HG02884 (cell line): ENCODE measurements around the gene DMD.

ENCODE experiments used
- ATAC-seq: cut with Tn5 transposase; IDR thresholded peaks from one replicate; pipeline ENCODE4 v1.9.1; 2021; ENCODE audit warnings: mild to moderate bottlenecking, moderate library complexity; ENCODE audit not compliant: unreplicated experiment

Gene DMD

DNA sequence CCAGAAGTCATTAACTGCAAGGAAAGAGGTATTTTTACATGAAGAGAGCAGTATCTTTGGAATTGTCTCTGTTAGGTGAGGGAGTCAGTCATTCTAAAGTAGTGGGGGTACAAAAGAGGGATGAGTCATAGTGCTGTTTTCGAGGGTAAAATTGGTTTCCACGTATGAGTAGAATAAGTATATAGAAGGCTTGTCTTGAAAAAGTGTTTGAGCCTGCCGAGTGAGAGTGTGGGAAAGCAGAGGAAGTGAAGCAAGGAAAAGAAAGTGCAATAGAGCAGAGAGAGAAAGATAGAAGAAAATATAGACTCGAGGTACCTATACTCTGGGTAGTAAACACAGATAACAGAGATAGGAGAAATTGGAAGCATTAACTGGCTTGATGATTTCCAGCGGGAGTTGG lies 696.4 kb downstream of the DMD start:
- peak; percentile 99 for ATAC-seq

DNA sequence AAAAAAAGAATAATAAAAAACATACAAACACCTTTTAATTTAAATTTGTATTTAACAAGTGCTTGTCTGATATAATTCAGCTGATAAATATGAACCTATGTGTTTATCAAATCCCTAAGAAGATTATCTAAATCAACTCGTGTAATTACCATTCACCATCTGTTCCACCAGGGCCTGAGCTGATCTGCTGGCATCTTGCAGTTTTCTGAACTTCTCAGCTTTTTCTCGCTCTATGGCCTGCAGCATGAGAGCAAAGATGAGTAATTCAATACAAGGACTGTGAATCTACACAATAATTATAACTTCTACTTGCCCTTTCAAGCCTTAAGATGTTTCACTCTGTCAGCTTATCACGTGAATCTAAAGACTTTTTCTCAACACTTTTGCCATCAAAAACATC lies 709.7 kb downstream of the DMD start:
- ATAC-seq: no peak

DNA sequence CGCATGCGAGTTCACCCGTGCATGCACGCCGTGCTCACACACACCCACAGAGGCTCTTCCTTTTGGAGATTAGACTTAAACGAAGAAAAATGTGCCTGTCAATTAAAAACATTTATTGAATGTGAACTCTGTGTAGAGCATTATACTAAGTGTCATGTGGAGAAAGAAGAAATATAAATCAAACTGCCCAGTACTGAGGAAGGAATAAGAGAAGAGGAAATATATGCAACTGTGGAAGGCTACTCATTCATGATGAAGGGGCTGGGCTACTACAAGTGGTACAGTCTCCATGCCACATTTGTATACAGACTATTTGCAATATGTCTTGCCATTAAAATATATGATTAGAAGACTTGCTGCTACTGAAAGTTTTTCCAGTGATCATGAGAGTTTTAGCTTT lies 714.7 kb downstream of the DMD start:
- ATAC-seq: no peak

DNA sequence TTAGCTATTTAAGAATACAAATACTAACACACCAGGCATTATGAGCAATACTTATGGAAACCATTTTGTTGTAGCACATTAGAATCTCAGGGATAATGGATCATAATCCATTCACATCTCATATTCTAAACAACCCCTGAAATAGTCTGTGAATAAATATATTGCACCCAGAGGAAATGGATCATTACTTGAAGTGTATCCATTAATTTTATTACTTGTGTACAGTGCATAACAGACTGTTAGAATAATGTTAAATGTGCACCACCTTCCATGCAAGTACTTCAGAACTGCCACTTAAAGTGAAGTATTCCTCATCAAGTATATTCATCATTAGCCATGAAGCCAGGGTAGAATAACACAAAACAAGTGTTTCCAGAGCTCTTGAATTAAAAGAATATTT lies 715.5 kb downstream of the DMD start:
- no peak for ATAC-seq

DNA sequence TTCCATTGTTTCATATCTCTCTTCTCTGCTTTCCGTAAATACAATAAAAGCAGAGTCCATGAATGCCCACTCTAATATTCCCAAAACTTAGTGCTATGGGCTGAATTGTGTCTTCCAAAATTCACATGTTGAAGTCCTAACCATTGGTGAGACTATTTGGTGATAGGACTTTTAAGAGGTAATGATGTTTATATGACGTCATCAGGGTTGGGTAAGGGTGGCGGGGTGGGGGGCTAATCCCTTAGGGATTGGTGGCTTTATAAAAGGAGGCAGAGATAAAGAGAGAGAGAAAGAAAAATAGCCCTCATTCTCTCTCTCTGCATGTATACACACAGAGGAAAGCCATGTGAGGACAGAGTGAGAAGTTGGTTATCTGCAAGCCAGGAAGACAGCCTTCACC lies 722.2 kb downstream of the DMD start:
- ATAC-seq: no peak

DNA sequence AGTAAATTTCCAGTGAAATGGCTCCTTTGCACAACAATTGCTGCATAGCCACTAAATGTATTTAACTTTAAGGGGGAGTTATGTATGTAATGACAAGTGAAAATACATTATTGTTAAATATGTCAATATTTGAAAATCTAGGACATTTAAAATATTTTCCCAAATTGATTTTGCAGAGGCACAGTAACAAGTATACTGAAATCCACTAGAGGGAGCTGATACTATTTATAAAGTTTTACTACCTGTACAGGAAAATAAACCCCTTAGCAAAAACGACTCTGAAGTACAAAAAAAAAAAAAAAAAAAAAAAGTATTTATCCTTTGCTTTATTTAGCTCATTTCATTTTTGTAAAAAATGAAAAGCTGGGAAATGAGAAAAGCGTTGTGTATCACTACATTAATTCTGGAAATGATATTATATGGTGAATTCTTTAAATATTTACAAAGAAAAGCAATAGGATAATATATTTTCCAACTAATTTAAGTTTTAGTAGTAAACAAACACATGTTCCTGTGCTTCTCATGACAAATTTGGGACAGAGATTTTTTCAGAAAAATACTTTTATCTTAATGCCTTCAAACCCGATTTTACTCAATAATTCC lies 727.7 kb downstream of the DMD start:
- no peak for ATAC-seq

DNA sequence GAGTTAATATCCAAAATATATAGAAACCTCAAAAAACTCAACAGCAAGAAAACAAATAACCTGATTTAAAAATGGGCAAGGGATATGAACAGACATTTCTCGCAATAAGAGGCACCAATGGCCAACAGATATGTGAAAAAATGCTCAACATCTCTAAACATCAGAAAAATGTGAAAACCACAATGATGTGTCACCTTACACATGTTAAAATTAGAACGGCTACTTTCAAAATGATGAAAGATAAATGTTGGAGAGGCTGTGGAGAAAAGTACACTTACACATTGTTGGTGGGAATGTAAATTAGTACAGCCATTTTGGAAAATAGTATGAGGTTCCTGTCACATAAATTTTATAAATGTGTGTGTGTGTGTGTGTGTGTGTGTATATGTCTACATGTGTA lies 731.3 kb downstream of the DMD start:
- peak; percentile 45 for ATAC-seq

DNA sequence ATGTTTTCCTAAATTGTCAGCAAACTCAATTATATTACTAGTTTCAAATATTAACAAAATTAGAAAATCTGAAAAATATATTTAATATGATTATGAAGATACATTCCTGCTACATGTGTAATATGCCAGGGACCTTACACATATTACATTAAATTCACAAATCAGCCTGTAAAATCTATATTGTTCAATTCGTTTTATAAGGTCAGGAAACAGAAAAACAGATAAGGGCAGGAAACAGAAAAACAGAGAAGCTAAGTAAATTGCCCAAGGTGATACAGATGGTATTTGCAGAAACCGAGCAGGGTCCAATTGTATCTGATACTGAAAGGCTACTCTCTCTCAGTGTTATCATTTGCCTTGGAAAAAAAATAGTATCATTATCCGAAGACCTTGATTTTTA lies 739.0 kb downstream of the DMD start:
- ATAC-seq: no peak

DNA sequence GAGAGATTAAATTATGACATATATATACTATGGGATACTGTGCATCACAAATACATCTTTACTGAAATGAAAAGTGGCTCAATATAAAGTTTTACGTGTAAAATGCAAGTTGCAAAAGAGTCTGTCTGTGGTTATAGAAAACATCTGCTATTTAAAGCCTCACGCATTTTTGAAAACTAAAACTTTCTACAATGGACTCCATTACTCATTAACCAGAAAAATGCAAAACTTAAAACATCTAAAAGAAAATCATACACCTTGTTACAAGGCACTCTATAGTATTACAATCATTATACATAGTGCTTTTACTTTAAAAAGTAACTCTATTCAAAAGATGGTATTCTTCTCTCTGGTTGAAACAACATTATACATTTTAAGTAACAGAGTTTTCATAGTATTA lies 755.6 kb downstream of the DMD start:
- no peak for ATAC-seq

DNA sequence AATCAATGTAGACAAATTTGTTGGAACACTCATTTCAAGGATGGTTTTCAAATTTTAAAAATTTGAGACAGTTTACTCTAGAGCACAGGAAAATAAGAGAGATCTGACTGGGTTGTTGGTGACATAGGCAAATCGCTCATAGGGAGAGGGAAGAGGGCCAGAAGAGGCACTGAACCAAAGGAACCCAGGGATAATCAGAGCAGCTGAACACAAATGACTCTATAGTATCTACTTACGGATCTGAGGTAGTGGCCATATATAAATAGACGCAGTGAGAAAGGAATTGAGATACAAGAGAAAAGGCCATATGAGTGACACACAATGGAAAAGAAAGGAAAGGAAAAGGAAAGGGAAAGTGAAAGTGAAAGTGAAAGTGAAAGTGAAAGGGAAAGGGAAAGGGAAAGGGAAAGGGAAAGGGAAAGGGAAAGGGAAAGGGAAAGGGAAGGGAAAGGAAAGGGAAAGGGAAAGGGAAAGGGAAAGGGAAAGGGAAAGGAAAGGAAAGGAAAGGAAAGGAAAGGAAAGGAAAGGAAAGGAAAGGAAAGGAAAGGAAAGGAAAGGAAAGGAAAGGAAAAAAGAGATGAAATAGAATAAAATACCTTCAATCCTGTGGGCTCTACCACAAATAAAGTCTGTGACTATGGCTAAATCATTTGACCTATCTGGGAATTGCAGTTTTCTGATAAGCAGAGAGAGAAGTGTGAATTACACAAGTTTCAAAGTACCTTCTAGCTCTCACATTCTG lies 759.2 kb downstream of the DMD start:
- no peak for ATAC-seq

DNA sequence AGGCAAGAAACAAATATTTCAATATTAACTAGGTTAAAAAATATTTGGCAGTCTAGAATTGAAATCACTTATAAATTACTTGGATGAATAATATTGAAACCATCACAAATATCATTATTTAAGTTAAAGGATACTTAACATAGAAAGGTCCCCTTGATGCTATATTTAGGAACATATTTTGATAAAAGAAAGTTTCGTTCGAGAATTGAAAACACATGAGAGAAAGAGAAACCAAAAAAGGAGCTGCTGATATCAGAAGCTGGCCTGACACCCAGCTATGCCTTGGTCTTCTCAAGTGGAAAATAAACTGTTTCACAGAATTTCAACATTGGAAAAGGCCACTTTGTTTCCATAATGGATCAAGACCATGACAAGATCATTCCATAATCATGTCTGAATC lies 762.4 kb downstream of the DMD start:
- peak; percentile 63 for ATAC-seq

DNA sequence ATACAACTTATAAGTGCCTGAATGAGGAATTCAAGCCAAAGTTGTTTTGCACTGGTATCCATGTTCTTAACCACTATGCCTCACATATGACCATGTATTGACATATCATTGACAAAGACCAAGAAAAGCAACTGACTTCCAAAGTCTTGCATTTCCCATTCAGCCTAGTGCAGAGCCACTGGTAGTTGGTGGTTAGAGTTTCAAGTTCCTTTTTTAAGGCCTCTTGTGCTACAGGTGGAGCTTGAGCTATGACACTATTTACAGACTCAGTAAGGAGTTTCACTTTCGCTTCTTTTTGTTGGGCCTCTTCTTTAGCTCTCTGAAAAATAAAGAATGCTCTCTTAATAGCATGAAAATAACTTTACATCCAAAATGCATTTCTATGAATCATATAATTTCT lies 763.0 kb downstream of the DMD start:
- ATAC-seq: peak; percentile 99

DNA sequence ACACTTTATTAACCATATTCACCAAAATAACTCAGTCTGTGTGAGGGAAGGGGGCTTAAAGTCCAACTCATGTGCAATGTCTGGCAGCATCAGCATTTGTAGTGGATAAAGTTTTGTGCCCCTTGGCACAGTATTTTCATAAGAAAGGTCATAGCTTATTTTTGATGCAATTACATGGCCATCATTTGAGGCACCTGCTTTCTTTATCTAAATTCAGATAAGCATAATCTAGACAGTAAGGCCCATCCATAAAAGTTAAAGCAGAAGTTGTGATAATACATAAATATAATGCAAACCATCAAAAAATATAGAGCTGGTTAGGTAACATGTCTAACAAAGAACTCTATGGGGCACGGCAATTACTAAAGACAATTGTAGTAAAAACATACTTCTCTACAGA lies 763.7 kb downstream of the DMD start:
- ATAC-seq: no peak

DNA sequence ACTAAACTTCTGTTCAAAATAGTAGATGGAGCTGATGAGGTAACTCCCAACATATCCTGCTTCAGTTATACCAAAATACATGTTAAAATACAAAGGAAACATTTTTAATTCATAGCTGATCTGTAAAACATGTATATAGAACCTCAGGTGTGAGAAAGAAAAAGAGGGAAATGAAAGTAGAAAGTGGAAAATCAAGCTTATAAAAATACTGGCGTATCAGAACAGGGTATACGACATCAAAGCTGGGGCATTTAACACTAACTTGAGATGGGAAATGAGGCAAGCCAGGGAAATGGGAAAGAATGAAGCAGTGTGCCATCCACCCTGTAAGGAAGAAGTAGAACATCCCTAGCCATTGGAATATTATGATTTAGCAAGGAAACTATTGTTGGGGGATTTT lies 767.5 kb downstream of the DMD start:
- no peak for ATAC-seq

DNA sequence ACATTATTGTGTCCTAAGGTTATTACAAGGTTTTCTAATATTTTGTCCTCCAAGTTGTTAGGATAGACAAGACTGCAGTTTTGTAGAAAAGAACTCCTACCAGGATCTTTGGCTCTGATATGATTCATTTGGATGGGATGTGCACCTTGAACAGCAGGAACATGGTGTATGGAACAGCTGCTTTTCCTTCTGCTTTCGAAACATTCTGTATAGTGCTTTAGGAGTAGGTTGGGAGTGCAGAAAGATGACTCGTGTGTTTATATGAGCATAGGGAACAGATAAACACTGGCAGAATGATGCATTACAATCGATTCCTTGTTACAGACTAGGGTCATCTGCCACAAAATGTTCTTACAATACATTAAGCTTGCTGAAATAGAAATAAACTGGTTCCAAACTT lies 790.1 kb downstream of the DMD start:
- ATAC-seq: no peak

DNA sequence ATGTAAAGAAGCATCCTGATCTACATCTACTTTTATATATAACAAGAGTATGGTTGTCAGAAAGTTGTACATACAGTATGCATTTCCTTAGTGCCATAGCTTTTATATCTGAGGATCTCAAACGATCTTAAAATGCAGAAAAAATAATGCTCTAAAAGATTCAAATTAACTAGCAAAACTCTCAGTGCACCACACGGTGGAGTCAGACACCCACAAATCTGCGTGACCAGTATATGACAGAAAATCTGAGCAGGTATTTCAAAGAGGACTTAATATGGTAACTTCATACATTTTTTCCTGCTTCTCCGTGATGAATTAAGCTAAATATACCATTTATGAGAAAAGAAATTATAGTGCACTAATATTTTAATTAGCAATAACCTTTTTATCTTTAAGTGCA lies 803.0 kb downstream of the DMD start:
- ATAC-seq: peak; percentile 75

DNA sequence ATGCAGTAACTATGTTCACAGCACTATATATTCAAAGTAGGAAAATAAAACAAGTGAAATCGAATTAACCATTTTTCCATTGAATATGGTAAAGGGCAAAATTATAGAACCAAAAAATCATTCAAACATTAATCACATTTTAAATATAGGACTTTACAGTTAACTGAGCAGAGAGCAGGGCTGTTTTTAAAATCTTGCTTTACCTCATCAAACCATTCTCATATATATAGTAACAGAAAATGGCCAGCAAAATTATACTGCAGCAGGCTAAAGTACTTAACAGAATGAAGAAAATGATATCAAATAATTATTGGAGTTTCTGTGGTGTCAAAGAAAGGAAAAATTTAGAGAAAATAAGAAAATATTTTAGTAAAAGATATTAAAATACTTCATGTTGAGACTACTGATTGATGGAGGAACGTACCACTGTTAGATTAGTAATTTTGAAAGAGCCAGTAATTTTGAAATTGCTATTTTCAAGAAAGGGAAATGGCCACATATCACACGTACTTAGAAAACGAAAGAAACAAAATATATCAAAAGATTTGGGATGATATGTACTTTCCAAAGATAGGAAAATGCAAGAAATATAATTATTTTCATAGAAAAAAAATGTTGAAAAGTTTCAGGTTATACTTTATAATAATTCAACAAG lies 813.7 kb downstream of the DMD start:
- ATAC-seq: peak; percentile 92

DNA sequence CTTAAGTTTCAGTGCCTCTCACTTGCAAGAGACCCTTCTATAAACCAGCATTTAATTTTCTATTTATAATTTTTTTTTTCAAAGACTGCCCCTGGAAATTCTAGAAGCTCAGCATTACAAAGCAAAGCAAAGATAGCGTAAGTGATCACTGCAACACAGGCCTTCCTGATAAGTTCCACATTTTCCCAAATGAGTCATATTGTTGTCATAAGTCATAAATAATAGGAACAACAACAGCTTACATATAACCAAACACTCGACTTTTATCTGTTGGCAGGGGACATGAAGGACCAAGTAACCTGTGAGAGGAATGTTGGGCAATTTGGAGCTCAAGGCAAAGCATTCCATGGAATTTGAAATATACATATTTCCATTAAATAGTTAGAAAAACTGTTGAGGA lies 815.5 kb downstream of the DMD start:
- no peak for ATAC-seq

DNA sequence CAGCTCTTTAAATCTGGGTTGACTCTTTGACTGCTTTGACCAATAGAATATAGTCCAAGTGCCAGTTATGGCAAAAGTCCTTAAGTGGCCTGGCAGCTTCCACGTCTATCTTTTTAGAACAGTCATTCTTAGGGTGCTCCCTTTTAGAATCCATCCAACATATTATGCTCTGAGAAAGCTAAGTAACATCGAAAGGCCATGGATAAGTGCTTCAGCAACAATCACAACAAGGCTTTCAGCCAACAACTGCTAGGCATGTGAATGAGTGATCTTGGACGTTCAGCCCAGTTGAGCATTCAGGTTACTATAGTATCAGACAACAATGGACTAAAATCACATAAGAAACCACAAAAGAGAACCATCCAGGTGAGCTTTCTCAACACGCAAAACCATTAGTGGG lies 818.7 kb downstream of the DMD start:
- no peak for ATAC-seq

DNA sequence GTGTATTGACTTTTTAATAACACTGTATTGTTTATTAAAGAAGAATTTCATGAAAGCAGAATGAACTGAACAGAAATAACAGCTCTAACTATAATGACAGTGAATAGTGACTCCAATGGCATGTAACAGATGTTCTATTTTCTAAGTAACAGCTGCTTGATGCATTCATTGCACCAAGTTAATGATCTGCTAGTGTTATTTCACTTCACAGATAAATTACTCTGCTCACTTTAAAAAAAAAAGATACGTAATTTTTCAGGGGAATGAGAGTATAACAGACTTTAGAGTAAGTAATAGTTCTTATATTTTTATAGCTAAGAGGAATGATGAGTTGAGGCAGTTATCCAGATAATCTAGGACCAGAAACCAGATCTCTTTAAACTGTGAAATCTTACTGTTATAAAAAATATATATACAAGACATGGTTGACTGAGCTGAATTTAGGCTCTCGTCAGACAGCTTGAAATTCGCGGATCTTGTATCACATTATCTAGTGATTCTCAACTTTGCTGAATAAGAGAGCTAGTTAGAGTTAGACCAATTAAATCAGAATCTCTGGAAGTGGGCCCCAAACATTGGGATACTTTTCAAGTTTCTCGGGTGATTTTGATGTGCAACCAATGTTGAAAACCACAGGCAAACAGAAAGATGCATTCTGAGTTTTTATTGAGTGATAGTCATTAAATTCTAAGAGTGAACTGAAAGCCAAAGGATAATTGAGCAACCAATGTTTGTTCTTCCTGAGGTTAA lies 840.7 kb downstream of the DMD start:
- ATAC-seq: no peak

DNA sequence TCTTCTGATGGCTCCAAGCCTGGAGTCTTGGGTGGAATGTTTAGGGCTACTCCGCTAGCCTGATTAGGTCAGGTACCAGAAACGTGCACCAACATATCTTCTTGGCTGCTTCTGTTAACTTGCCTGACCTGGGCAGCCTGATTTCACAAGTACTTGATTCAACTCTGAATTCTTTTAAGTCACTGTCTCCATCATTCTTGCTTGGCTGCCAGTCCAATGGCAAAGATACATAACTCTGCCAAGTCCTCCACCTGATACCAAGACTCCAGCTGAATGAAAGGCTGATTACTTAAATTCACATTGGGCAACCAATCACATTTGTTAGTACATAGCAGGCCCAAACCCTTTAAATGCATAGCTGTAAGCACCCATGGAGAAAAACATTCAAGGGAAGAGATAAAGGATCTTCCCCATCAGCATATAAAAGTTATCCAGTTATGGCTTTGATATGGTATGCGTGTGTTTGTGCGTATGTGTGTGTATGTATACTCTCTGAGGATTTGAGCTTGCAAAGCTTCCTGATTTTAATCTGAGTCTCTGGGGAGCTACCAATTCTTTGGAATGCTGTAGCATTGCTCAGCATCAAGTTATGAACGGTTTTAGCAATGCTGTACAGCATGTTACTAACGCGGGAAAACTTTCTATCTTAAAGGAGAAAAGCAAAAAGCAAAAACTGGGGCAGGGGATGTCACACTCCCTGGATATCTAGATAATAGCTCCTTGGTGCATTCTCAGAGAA lies 917.2 kb downstream of the DMD start:
- no peak for ATAC-seq
